Measurements from ENCODE around the gene RNASE8. TPM values are rescaled to one million over a fixed set of nuclear protein-coding genes. Genes with fewer than 3 reads are reported as not detected.

RNASE8 gene
- total RNA-seq, 1 donor from 2014 or later: not detected

GRCh38 chr14:21095430-21096205 is 38.0 kb downstream of the RNASE8 start:
- Mint-ChIP-seq H3K4me3 (peak overlapping the region; percentile 8), H3K9me3 (no peaks in the 10 kb centered on the region), H3K27me3 (ENCODE audit: low read depth) (no peaks in the 10 kb centered on the region), H3K27ac (peak overlapping the region; percentile 96), H3K36me3 (peaks cover 17% of the 10 kb centered on the region), H3K4me1 (peaks cover 56% of the 10 kb centered on the region)
- TF ChIP-seq CTCF (IDR thresholded peaks at IDR 0.05; ENCODE audit: unreplicated experiment): no peak
- DNase-seq (ENCODE audit: low spot score in 2 of 2, unreplicated experiment in 2 of 2): no peak

- TF ChIP-seq CTCF (IDR thresholded peaks at IDR 0.05; ENCODE audit: unreplicated experiment): no peak
- Mint-ChIP-seq H3K4me3 (peak overlapping the region; percentile 86), H3K36me3 (peaks cover 12% of the 10 kb centered on the region), H3K27ac (peak overlapping the region; percentile 96), H3K4me1 (peaks cover 56% of the 10 kb centered on the region), H3K9me3 (no peaks in the 10 kb centered on the region), H3K27me3 (ENCODE audit: low read depth) (no peaks in the 10 kb centered on the region)
- no peak for DNase-seq (ENCODE audit: low spot score in 2 of 2, unreplicated experiment in 2 of 2)
Measured at GRCh38 chr14:21096438-21096837, 38.8 kb downstream of the RNASE8 start.

- H3K27me3 Mint-ChIP-seq (ENCODE audit: low read depth): no peaks in the 10 kb centered on the region
- no peaks in the 10 kb centered on the region for H3K9me3 Mint-ChIP-seq
- H3K27ac Mint-ChIP-seq: peak overlapping the region; percentile 96
- peaks cover 56% of the 10 kb centered on the region for H3K4me1 Mint-ChIP-seq
- DNase-seq (ENCODE audit: low spot score in 2 of 2, unreplicated experiment in 2 of 2): no peak
- H3K36me3 Mint-ChIP-seq: peaks cover 10% of the 10 kb centered on the region
- peak overlapping the region; percentile 86 for H3K4me3 Mint-ChIP-seq
- no peak for TF ChIP-seq CTCF (IDR thresholded peaks at IDR 0.05; ENCODE audit: unreplicated experiment)
Measured at GRCh38 chr14:21096978-21097635, 39.5 kb downstream of the RNASE8 start.

- Mint-ChIP-seq H3K9me3 (no peaks in the 10 kb centered on the region), H3K4me3 (peak overlapping the region; percentile 86), H3K27me3 (ENCODE audit: low read depth) (no peaks in the 10 kb centered on the region), H3K27ac (peak overlapping the region; percentile 96), H3K4me1 (peaks cover 59% of the 10 kb centered on the region), H3K36me3 (peaks cover 7% of the 10 kb centered on the region)
- no peak for DNase-seq (ENCODE audit: low spot score in 2 of 2, unreplicated experiment in 2 of 2)
- TF ChIP-seq CTCF (IDR thresholded peaks at IDR 0.05; ENCODE audit: unreplicated experiment): no peak
Measured at GRCh38 chr14:21097636-21098075, 40.0 kb downstream of the RNASE8 start.

GRCh38 chr14:21098076-21098891 is 40.7 kb downstream of the RNASE8 start, which contains the start of gene ZNF219:
ZNF219 (minus strand) TSS chr14:21098655; CDS start chr14:21093591, 5,064 bp downstream.
- Mint-ChIP-seq H3K9me3 (no peaks in the 10 kb centered on the region), H3K36me3 (peaks cover 2% of the 10 kb centered on the region), H3K4me1 (peaks cover 59% of the 10 kb centered on the region), H3K27ac (peak within 1 kb of the TSS; percentile 96), H3K4me3 (peak within 1 kb of the TSS; percentile 86), H3K27me3 (ENCODE audit: low read depth) (no peaks in the 10 kb centered on the region)
- DNase-seq (ENCODE audit: low spot score in 2 of 2, unreplicated experiment in 2 of 2): peak; percentile 56 to 63
- TF ChIP-seq CTCF (IDR thresholded peaks at IDR 0.05; ENCODE audit: unreplicated experiment): no peak

Measured in mesothelial cell of epicardium (in vitro differentiated cells).